GM12892 (cell line): Measurements from ENCODE around the gene INHBC. TPM values are rescaled to one million over a fixed set of nuclear protein-coding genes. Genes with fewer than 3 reads are reported as not detected.
A peak's percentile ranks its signal among the peaks of the same experiment; 100 is the strongest.
"Not testable (repeated sequence)": the region's sequence is repeated elsewhere in the genome, so short reads cannot be mapped to it uniquely, and the experiment has no call there.

Experiments used
- DNase-seq: peaks from one replicate; pipeline ENCODE4 v3.0.0; 2011; ENCODE audit not compliant: insufficient read length
- FAIRE-seq: peaks from 2 replicates; lab custom pipeline; 2011; peaks lifted over from hg19 to GRCh38; lab: Jason Lieb, UNC
- POLR2A ChIP-seq: IDR thresholded peaks from 2 replicates; pipeline ENCODE4 v1.6.1; 2011; ENCODE audit warnings: low read depth, low read length, control low read depth
- POLR2AphosphoS5 ChIP-seq: IDR thresholded peaks from 2 replicates; pipeline ENCODE4 v1.6.1; 2011; ENCODE audit warnings: low read depth, low read length, control low read depth
- TAF1 ChIP-seq: IDR thresholded peaks from 2 replicates; pipeline ENCODE4 v1.6.1; 2011; ENCODE audit warnings: low read depth, mild to moderate bottlenecking, control low read depth, low read length, borderline replicate concordance
- polyA plus RNA-seq: library from polyadenylated mRNA; unstranded; fragments of >200 nt; gene quantifications from one replicate; pipeline ENCODE4 v1.2.1, GENCODE V29; 2012; ENCODE audit warnings: missing spikeins, inconsistent platforms; ENCODE audit not compliant: missing spikeins

INHBC gene
- polyA plus RNA-seq = not detected

- FAIRE-seq (no peak), DNase-seq (no peak)
- TF ChIP-seq POLR2A (no peak), TAF1 (no peak), POLR2AphosphoS5 (no peak)
Measured at GRCh38 chr12:57434517-57435223, at the start of gene INHBC. TSS of gene INHBC (plus strand) at chr12:57434784. CDS start at chr12:57434887, 103 bp downstream.

- DNase-seq (peak; percentile 13), FAIRE-seq (no peak)
- no peak for TF ChIP-seq TAF1
- no peak for TF ChIP-seq POLR2AphosphoS5
- TF ChIP-seq POLR2A = no peak
Measured at GRCh38 chr12:57385586-57385985, 49.0 kb upstream of the INHBC start.

GRCh38 chr12:57386187-57386720 lies 48.3 kb upstream of the INHBC start:
- FAIRE-seq (no peak), DNase-seq (no peak)
- TF ChIP-seq POLR2AphosphoS5 (no peak), POLR2A (no peak), TAF1 (no peak)

- TF ChIP-seq TAF1 (no peak), POLR2AphosphoS5 (no peak)
- no peak for FAIRE-seq
- no peak for DNase-seq
Measured at GRCh38 chr12:57388425-57388824, 46.2 kb upstream of the INHBC start.

GRCh38 chr12:57389033-57389432 lies 45.6 kb upstream of the INHBC start:
- TF ChIP-seq TAF1 (no peak), POLR2AphosphoS5 (no peak), POLR2A (no peak)
- FAIRE-seq (no peak), DNase-seq (no peak)

- FAIRE-seq = no peak
- TF ChIP-seq POLR2A (no peak), TAF1 (no peak), POLR2AphosphoS5 (no peak)
- DNase-seq = no peak
Measured at GRCh38 chr12:57390174-57390573, 44.4 kb upstream of the INHBC start.

- DNase-seq (no peak), FAIRE-seq (no peak)
- no peak for TF ChIP-seq POLR2AphosphoS5
- TF ChIP-seq TAF1 = no peak
- no peak for TF ChIP-seq POLR2A
Measured at GRCh38 chr12:57395121-57395520, 39.5 kb upstream of the INHBC start.

- TF ChIP-seq POLR2A (no peak), TAF1 (no peak), POLR2AphosphoS5 (no peak)
- DNase-seq (no peak), FAIRE-seq (no peak)
Measured at GRCh38 chr12:57397441-57397840, 37.1 kb upstream of the INHBC start.

GRCh38 chr12:57399718-57400463 lies 34.7 kb upstream of the INHBC start:
- DNase-seq, FAIRE-seq: not testable (repeated sequence)

GRCh38 chr12:57401165-57401564 lies 33.4 kb upstream of the INHBC start:
- DNase-seq (no peak), FAIRE-seq (no peak)
- TF ChIP-seq TAF1 = no peak
- TF ChIP-seq POLR2A = no peak
- no peak for TF ChIP-seq POLR2AphosphoS5

- DNase-seq, FAIRE-seq: not testable (repeated sequence)
Measured at GRCh38 chr12:57402156-57402555, 32.4 kb upstream of the INHBC start.

GRCh38 chr12:57404966-57405640 lies 29.5 kb upstream of the INHBC start:
- FAIRE-seq (no peak), DNase-seq (no peak)
- TF ChIP-seq POLR2AphosphoS5 = no peak
- TF ChIP-seq TAF1 = no peak
- no peak for TF ChIP-seq POLR2A
